Heart left ventricle (tissue), 16 donors: ENCODE measurements around the gene ABTB1. TPM values are rescaled to one million over a fixed set of nuclear protein-coding genes. Genes with fewer than 3 reads are reported as not detected.

Source experiments
- ATAC-seq, 4 donors: fragments of 200-7000 bp; cut with Tn5 transposase; one replicate each; pipeline ENCODE4 v1.9.1; 2020 to 2022; ENCODE audit warnings: moderate library complexity in 4 of 4, mild to moderate bottlenecking in 3 of 4, moderate number of reproducible peaks in 1 of 4
- DNase-seq, 5 donors: peaks; one replicate each; pipeline ENCODE4 v3.0.0-alpha.2; 2020
- H3K27ac ChIP-seq, 12 donors: fragments of 200-600 bp; sonication (generic) in 4 of 12; one replicate each; pipeline versions ENCODE4 v1.5.0 to v1.8.0; 2016 to 2022; ENCODE audit warnings: mild to moderate bottlenecking in 2 of 12
- H3K27me3 ChIP-seq, 9 donors: fragments of 200-600 bp; sonication (generic) in 2 of 9; one replicate each; pipeline versions ENCODE4 v1.5.1 to v1.8.0; 2016 to 2022; ENCODE audit warnings: mild to moderate bottlenecking in 3 of 9
- H3K36me3 ChIP-seq, 9 donors: fragments of 200-600 bp; sonication (generic) in 2 of 9; one replicate each; pipeline versions ENCODE4 v1.5.0 to v1.8.0; 2018 to 2022; ENCODE audit warnings: mild to moderate bottlenecking in 2 of 9
- H3K4me1 ChIP-seq, 12 donors: fragments of 200-600 bp; sonication (generic) in 4 of 12; one replicate each; pipeline versions ENCODE4 v1.5.0 to v1.8.0; 2016 to 2022; ENCODE audit warnings: mild to moderate bottlenecking in 3 of 12
- H3K4me3 ChIP-seq, 12 donors: fragments of 200-600 bp; sonication (generic) in 4 of 12; one replicate each; pipeline versions ENCODE4 v1.5.0 to v1.8.0; 2017 to 2022; ENCODE audit warnings: mild to moderate bottlenecking in 9 of 12, moderate library complexity in 4 of 12
- H3K9me3 ChIP-seq, 12 donors: fragments of 200-600 bp; sonication (generic) in 4 of 12; one replicate each; pipeline versions ENCODE4 v1.5.0 to v1.8.0; 2016 to 2022; ENCODE audit warnings: mild to moderate bottlenecking in 1 of 12
- POLR2A ChIP-seq, 2 donors: fragments of 450-650 bp; IDR thresholded peaks; one replicate each; pipeline ENCODE4 v1.6.1; 2017; ENCODE audit warnings: antibody characterized with exemption in 2 of 2, mild to moderate bottlenecking in 2 of 2, moderate library complexity in 2 of 2
- WGBS, 4 donors: extraction: QIAGEN DNeasy Blood & Tissue Kit in 2 of 4; methylation state at CpG; one replicate each; pipeline versions ENCODE4 v1.1.5 to v1.1.7; 2013 to 2018; 5-methylcytosine and 5-hydroxymethylcytosine counted together
- intact Hi-C, 10 donors: fragments of 100-400 bp; cut with DNase I; formaldehyde crosslinking; loops; one replicate each; pipeline versions ENCODE4 v1.11.1 to v1.14.2; 2022
- polyA plus RNA-seq, 2 donors: library from polyadenylated mRNA; stranded (reverse); fragments of 200-250 nt; gene quantifications; one replicate each; pipeline ENCODE4 v1.2.3, GENCODE V29; 2013
- total RNA-seq, 9 donors: library from RNA; depleted of rRNA in 2 of 9; stranded (reverse); fragments of >200 nt in 2 of 9; fragmentation: NEBNext Ultra II Directional in 3 of 9; extraction: Animal tissue kit (Norgen Biotek cat#: 25700) in 3 of 9; gene quantifications; one replicate each; pipeline versions ENCODE4 v1.1.0 to v1.2.4, GENCODE V29; 2016 to 2023
- TF ChIP-seq, protein P1 (sequence below), 12 donors: fragments of 200-600 bp; sonication (generic) in 4 of 12; IDR thresholded peaks; one replicate each; pipeline versions ENCODE4 v1.5.0 to v1.8.0; 2018 to 2022; ENCODE audit warnings: antibody characterized with exemption in 12 of 12, mild to moderate bottlenecking in 5 of 12
- donor health status: ischemic (EF 13 %, LVEDD 7.1; RV severe dilation, severe dysfunction).
- donor health status: healthy with polysubstance abuse.
- donor health status: DM: no; HTN: yes; CAD: no.
- donor health status: DM: no; HTN: no; CAD: no.
- donor health status: ischemic (EF 25% LVEDD 6.9; RV normal size, moderate dysfunction).
- donor health status: ischemic (EF 25% LVEDD 5.7; RV mildly dilated, moderate dysfunction).
- donor health status: healthy.
- donor health status: DM: yes; HTN: yes; CAD: no.
- donor health status: ischemic (EF 35%, LVEDD 5.7; RV mildly dilated, moderate dysfunction).
- donor health status: nonischemic (EF 11% LVEDD 7.7; RV severe dilation, severe dysfunction).
- donor health status: DM: yes; HTN: yes; CAD: no.
- donor health status: PGD.
- donor health status: ischemic (EF 29% LVEDD 5.4; RV normal size, mild dysfunction).
- donor health status: nonischemic (EF 23%, LVEDD 6.1; RV moderate dilation, normal function).

ABTB1 gene
- total and polyA plus RNA-seq, 11 donors: 15.4 to 39.3 (median 30.9) TPM

DNA sequence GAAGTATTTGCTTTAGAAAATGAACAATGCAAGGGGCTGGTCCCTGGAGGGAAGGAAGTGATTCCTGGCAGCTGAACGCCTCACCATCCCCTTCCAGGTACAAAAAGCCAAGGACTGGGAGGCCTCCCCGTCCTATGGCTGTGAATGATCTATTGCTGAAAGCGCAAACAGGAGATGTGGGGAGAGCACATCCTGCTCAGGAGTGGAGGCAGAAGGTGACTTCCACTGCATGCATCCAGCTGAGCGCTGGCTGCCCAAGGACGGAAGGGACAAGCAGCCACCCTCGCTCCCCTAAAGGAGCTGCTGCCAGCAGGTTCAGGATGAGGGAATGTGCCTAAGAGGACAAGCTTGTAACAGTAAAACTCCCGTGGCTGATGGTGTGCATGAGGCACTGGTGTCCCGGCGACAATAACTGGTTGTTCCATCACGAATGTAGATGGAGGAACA, 41.4 kb downstream of the ABTB1 start:
- H3K4me1 ChIP-seq: peaks cover 11 to 99% (median 72%) of the 10 kb centered on the region in 12 donors
- no peak overlapping the region for H3K4me3 ChIP-seq
- H3K9me3 ChIP-seq: no peaks in the 10 kb centered on the region
- ATAC-seq (peak; percentile 61 to 87 (median 66)), DNase-seq (peak in 3 of 5 donors; percentile 58 to 69 (median 62))
- peaks cover 0 to 63% (median 9%) of the 10 kb centered on the region in 9 donors for H3K36me3 ChIP-seq
- 55 to 69% (median 64%) methylated on average over 10 of the region's 10 CpGs for WGBS, 4 donors
- intact Hi-C loops: loop anchor here in 1 of 10 donors (2.0 kb wide), 1 partner anchor 13 kb away; no protein-coding TSS in a partner anchor
- H3K27me3 ChIP-seq: no peaks in the 10 kb centered on the region
- TF ChIP-seq, protein P1, sequence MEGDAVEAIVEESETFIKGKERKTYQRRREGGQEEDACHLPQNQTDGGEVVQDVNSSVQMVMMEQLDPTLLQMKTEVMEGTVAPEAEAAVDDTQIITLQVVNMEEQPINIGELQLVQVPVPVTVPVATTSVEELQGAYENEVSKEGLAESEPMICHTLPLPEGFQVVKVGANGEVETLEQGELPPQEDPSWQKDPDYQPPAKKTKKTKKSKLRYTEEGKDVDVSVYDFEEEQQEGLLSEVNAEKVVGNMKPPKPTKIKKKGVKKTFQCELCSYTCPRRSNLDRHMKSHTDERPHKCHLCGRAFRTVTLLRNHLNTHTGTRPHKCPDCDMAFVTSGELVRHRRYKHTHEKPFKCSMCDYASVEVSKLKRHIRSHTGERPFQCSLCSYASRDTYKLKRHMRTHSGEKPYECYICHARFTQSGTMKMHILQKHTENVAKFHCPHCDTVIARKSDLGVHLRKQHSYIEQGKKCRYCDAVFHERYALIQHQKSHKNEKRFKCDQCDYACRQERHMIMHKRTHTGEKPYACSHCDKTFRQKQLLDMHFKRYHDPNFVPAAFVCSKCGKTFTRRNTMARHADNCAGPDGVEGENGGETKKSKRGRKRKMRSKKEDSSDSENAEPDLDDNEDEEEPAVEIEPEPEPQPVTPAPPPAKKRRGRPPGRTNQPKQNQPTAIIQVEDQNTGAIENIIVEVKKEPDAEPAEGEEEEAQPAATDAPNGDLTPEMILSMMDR (IDR thresholded peaks at IDR 0.05): no peak
- no peak for TF ChIP-seq POLR2A (IDR thresholded peaks at IDR 0.05)
- peak overlapping the region; percentile 59 to 95 (median 78) for H3K27ac ChIP-seq

DNA sequence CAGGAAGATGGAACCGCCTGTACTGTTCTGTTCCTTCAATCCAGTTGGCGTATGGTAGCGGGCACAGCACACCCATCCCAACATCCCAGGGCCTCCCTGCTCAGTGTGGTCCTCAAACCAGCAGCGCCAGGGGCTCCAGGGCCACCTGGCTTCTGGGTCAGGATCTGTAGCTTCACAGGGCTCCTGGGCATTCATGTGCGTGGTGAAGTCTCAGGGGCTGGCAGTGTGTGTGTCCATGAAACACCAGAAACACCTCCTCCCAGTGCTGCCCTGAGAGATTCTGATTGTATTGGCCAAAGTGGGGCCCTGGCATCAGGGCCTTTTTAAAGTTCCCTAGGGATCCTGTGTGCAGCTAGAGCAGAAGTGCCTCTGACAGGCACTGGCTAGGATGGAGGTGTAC, 42.1 kb downstream of the ABTB1 start:
- Histone ChIP-seq H3K4me1 (peaks cover 11 to 97% (median 68%) of the 10 kb centered on the region in 12 donors), H3K27ac (peak overlapping the region; percentile 59 to 95 (median 78)), H3K36me3 (peaks cover 0 to 63% (median 12%) of the 10 kb centered on the region in 9 donors), H3K4me3 (no peak overlapping the region), H3K9me3 (no peaks in the 10 kb centered on the region), H3K27me3 (no peaks in the 10 kb centered on the region)
- 86 to 98% (median 94%) methylated on average over 2 to 5 of the region's 5 CpGs for WGBS, 4 donors
- ATAC-seq (no peak), DNase-seq (peak in 1 of 5 donors; percentile 8)
- TF ChIP-seq POLR2A (IDR thresholded peaks at IDR 0.05): no peak
- TF ChIP-seq, protein P1 (IDR thresholded peaks at IDR 0.05): no peak
- intact Hi-C loops: loop anchor here in 1 of 10 donors (2.0 kb wide), 1 partner anchor 14 kb away; no protein-coding TSS in a partner anchor

DNA sequence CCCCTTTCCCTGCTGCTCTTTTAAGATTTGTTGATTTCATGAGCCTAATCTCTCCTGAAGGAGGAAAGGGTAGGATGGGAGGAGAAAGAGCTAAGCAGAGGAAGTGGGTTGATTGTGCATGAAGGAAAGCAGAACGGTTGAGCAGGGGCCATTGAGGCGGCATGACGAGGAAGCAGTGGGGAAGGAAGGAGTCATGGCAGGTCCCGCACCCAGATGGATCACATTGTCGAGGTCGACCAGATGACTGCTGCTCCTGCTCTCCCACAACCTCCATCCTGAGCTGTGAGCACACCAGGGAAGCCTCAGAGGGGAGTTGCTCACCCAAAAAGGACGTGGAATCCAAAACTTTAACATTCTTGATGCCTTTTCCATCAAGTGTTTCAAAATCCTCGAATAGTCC, 42.8 kb downstream of the ABTB1 start:
- Histone ChIP-seq H3K36me3 (peaks cover 0 to 69% (median 18%) of the 10 kb centered on the region in 9 donors), H3K27me3 (no peaks in the 10 kb centered on the region), H3K9me3 (no peaks in the 10 kb centered on the region), H3K27ac (peak overlapping the region; percentile 59 to 95 (median 78)), H3K4me3 (no peak overlapping the region), H3K4me1 (peaks cover 11 to 90% (median 64%) of the 10 kb centered on the region in 12 donors)
- peak in 1 of 5 donors; percentile 8 for DNase-seq
- ATAC-seq: no peak
- WGBS, 4 donors: 47 to 69% (median 62%) methylated on average over 8 of the region's 8 CpGs
- TF ChIP-seq POLR2A (IDR thresholded peaks at IDR 0.05): no peak
- TF ChIP-seq, protein P1 (IDR thresholded peaks at IDR 0.05): no peak
- intact Hi-C loops: loop anchor here in 1 of 10 donors (2.0 kb wide), 1 partner anchor 15 kb away; no protein-coding TSS in a partner anchor

DNA sequence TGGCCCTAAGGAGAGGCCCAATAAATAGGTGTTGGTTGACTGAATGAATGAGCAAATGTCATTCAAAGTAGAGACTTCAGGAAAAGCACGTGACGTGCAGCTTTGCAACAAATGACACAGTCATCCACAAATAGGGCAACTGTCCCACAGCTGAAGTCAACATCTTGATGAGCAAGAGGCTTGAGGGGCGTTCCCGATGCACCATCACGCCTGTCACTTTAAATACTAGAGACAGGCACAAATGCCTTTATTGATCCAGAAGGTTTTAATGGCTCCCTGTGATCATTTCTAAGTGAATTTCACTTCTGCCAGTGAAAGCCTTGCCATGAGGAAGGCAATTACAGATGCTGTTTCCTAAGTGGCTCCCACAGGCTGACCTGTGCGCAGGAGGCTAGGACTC, 43.6 kb downstream of the ABTB1 start:
- Histone ChIP-seq H3K27me3 (no peaks in the 10 kb centered on the region), H3K4me3 (no peak overlapping the region), H3K27ac (peak overlapping the region in 11 of 12 donors; percentile 3 to 95 (median 72)), H3K4me1 (peaks cover 11 to 85% (median 59%) of the 10 kb centered on the region in 12 donors), H3K9me3 (no peaks in the 10 kb centered on the region), H3K36me3 (peaks cover 0 to 77% (median 25%) of the 10 kb centered on the region in 9 donors)
- ATAC-seq: no peak
- TF ChIP-seq, protein P1 (IDR thresholded peaks at IDR 0.05): no peak
- TF ChIP-seq POLR2A (IDR thresholded peaks at IDR 0.05): no peak
- DNase-seq: peak in 1 of 5 donors; percentile 15
- 86 to 94% (median 91%) methylated on average over 6 of the region's 6 CpGs for WGBS, 4 donors
- intact Hi-C loops: no loop called here
